Effector memory CD4-positive, alpha-beta T cell (primary cell): ENCODE data around the gene RFTN1.
"Not testable (repeated sequence)": the region's sequence is repeated elsewhere in the genome, so short reads cannot be mapped to it uniquely, and the experiment has no call there.

Source experiments
- DNase-seq, 3 donors: peaks; one replicate each; pipeline ENCODE4 v3.0.0-alpha.2; 2020
- H3K27ac ChIP-seq: 2 replicates; pipeline ENCODE4 v1.7.0; 2013; ENCODE audit warnings: mild to moderate bottlenecking, low read length, moderate library complexity; ENCODE audit not compliant: insufficient read depth, poor library complexity, severe bottlenecking
- H3K27me3 ChIP-seq: replicated peaks from 2 replicates; pipeline ENCODE4 v1.7.0; 2013; ENCODE audit warnings: mild to moderate bottlenecking, low read length; ENCODE audit not compliant: insufficient read depth, control insufficient read depth, poor library complexity, severe bottlenecking
- H3K36me3 ChIP-seq: 2 replicates; pipeline ENCODE4 v1.7.0; 2013; ENCODE audit warnings: mild to moderate bottlenecking, low read length, moderate library complexity; ENCODE audit not compliant: control insufficient read depth, insufficient read depth
- H3K4me1 ChIP-seq: 2 replicates; pipeline ENCODE4 v1.7.0; 2013; ENCODE audit warnings: low read length, mild to moderate bottlenecking; ENCODE audit not compliant: control insufficient read depth, insufficient read depth, poor library complexity, severe bottlenecking
- H3K4me3 ChIP-seq: 2 replicates; pipeline ENCODE4 v1.7.0; 2013; ENCODE audit warnings: low read length, low read depth, mild to moderate bottlenecking; ENCODE audit not compliant: insufficient read depth, poor library complexity, severe bottlenecking
- H3K9me3 ChIP-seq: 2 replicates; pipeline ENCODE4 v1.7.0; 2013; ENCODE audit warnings: mild to moderate bottlenecking, low read length, moderate library complexity; ENCODE audit not compliant: control insufficient read depth

Gene RFTN1

GRCh38 chr3:16499351-16499750, 14.1 kb downstream of the RFTN1 start:
- peaks cover 9% of the 10 kb centered on the region for H3K4me1 ChIP-seq
- H3K9me3 ChIP-seq: no peaks in the 10 kb centered on the region
- H3K27ac ChIP-seq: no peak overlapping the region
- H3K27me3 ChIP-seq: no peaks in the 10 kb centered on the region
- peaks cover 3% of the 10 kb centered on the region for H3K36me3 ChIP-seq
- DNase-seq: no peak
- H3K4me3 ChIP-seq: no peak overlapping the region

- H3K4me3 ChIP-seq: no peak overlapping the region
- no peak overlapping the region for H3K27ac ChIP-seq
- DNase-seq: no peak
- H3K9me3 ChIP-seq: no peaks in the 10 kb centered on the region
- H3K36me3 ChIP-seq: peaks cover 3% of the 10 kb centered on the region
- no peaks in the 10 kb centered on the region for H3K27me3 ChIP-seq
- H3K4me1 ChIP-seq: peaks cover 9% of the 10 kb centered on the region
These were observed 15.2 kb downstream of the RFTN1 start for GRCh38 chr3:16498130-16498890.

GRCh38 chr3:16496408-16497222, 16.9 kb downstream of the RFTN1 start:
- H3K9me3 ChIP-seq: no peaks in the 10 kb centered on the region
- H3K36me3 ChIP-seq: peaks cover 11% of the 10 kb centered on the region
- no peak overlapping the region for H3K4me3 ChIP-seq
- no peak overlapping the region for H3K27ac ChIP-seq
- DNase-seq: no peak
- H3K27me3 ChIP-seq: no peaks in the 10 kb centered on the region
- peaks cover 9% of the 10 kb centered on the region for H3K4me1 ChIP-seq

- H3K27ac ChIP-seq: no peak overlapping the region
- H3K4me1 ChIP-seq: peaks cover 9% of the 10 kb centered on the region
- DNase-seq: no peak
- no peaks in the 10 kb centered on the region for H3K9me3 ChIP-seq
- H3K36me3 ChIP-seq: peaks cover 17% of the 10 kb centered on the region
- no peaks in the 10 kb centered on the region for H3K27me3 ChIP-seq
- H3K4me3 ChIP-seq: no peak overlapping the region
These were observed 17.5 kb downstream of the RFTN1 start for GRCh38 chr3:16496008-16496407.

- Histone ChIP-seq H3K9me3 (no peaks in the 10 kb centered on the region), H3K27me3 (no peaks in the 10 kb centered on the region), H3K36me3 (peaks cover 20% of the 10 kb centered on the region), H3K4me1 (peaks cover 9% of the 10 kb centered on the region), H3K27ac (no peak overlapping the region), H3K4me3 (no peak overlapping the region)
- DNase-seq: no peak
These were observed 18.6 kb downstream of the RFTN1 start for GRCh38 chr3:16494814-16495431.

GRCh38 chr3:16494094-16494493, 19.4 kb downstream of the RFTN1 start:
- no peak overlapping the region for H3K4me3 ChIP-seq
- H3K27me3 ChIP-seq: no peaks in the 10 kb centered on the region
- peaks cover 20% of the 10 kb centered on the region for H3K36me3 ChIP-seq
- no peaks in the 10 kb centered on the region for H3K9me3 ChIP-seq
- H3K27ac ChIP-seq: no peak overlapping the region
- peaks cover 9% of the 10 kb centered on the region for H3K4me1 ChIP-seq
- no peak for DNase-seq

- Histone ChIP-seq H3K9me3 (no peaks in the 10 kb centered on the region), H3K4me1 (no peaks in the 10 kb centered on the region), H3K4me3 (no peak overlapping the region), H3K27ac (no peak overlapping the region), H3K36me3 (peaks cover 25% of the 10 kb centered on the region), H3K27me3 (no peaks in the 10 kb centered on the region)
- DNase-seq: no peak
These were observed 23.4 kb downstream of the RFTN1 start for GRCh38 chr3:16490062-16490619.

GRCh38 chr3:16489326-16490061, 24.0 kb downstream of the RFTN1 start:
- DNase-seq: not testable (repeated sequence)

GRCh38 chr3:16488637-16489036, 24.9 kb downstream of the RFTN1 start:
- Histone ChIP-seq H3K27ac (no peak overlapping the region), H3K9me3 (no peaks in the 10 kb centered on the region), H3K36me3 (peaks cover 25% of the 10 kb centered on the region), H3K4me3 (no peak overlapping the region), H3K4me1 (no peaks in the 10 kb centered on the region), H3K27me3 (no peaks in the 10 kb centered on the region)
- no peak for DNase-seq

More at GRCh38 chr3:16489326-16490061, 24.0 kb downstream of the RFTN1 start:
- H3K27ac ChIP-seq, H3K9me3 ChIP-seq, H3K27me3 ChIP-seq, H3K4me3 ChIP-seq, H3K4me1 ChIP-seq: not testable (repeated sequence)
- peaks cover 25% of the 10 kb centered on the region for H3K36me3 ChIP-seq
